ENCODE measurements around the gene ZSCAN2.

The ZSCAN2 gene

DNA sequence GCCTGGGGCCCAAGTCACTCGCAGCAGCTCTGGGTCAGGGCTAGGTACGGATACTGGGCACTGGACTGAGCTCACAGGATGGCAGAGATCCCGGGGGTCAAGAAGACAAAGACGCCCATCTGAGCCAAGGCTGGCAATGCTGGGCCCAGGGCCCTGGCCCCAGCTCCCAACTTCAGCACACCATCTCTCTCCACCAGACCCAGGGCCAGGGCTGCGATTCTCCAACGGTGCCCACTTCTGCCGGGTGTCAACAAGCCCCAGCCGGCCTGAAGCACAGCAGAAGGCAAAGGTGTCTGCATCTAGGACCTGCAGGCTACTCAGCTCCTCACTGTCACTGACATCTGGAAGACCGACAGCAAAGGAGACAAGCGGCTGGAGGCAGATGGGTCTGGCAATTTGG, 44.7 kb downstream of the ZSCAN2 start:
- no peak for DNase-seq (ENCODE audit: low read depth)
- H3K4me3 ChIP-seq (ENCODE audit: low read depth, low read length), result no peak overlapping the region
- no peak for TF ChIP-seq CTCF (IDR thresholded peaks at IDR 0.05; ENCODE audit: low read depth, low read length, missing control alignments)

GRCh38 chr15:84645997-84646396, 45.2 kb downstream of the ZSCAN2 start:
- no peak for DNase-seq (ENCODE audit: low read depth)
- H3K4me3 ChIP-seq (ENCODE audit: low read depth, low read length), result no peak overlapping the region
- TF ChIP-seq CTCF (IDR thresholded peaks at IDR 0.05; ENCODE audit: low read depth, low read length, missing control alignments), result no peak

DNA sequence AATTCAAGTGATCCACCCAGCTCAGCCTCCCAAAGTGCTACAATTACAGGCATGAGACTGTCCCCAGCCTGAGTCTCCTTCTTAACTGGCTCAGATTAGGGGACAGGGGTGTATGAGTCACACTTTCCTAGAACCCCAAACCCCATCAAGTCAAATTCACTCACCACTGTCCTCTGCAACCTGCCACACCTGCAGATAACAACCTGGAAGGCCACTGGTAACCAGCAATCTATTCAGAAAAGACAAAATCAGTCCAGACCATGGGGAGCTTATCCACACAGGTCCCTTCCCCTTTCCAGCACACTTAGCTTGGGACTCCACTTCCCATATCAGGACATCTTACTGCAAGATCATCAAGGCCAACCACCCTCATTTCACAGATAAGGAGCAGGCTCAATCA, 46.9 kb downstream of the ZSCAN2 start:
- no peak for TF ChIP-seq CTCF (IDR thresholded peaks at IDR 0.05; ENCODE audit: low read depth, low read length, missing control alignments)

DNA sequence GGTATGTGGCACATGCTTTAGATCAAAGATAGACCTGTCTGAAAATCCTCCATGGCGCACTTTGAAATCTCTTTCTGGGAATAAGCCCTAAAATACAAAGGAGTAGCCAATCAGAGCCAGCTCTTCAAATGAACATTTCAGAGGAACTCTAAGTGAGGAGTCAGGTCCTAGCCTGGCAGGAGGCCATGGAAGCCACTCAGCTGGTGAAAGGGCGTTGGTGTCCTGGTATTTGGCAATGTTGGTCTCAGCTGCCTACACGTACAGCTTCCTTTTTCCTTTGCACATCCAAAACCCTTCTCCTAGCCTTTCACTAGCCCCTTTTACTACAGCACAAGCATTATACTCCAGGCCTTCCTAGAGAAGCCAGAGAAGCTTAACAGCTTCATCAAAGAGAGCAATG, 47.7 kb downstream of the ZSCAN2 start:
- no peak overlapping the region for H3K4me3 ChIP-seq (ENCODE audit: low read depth, low read length)
- TF ChIP-seq CTCF (IDR thresholded peaks at IDR 0.05; ENCODE audit: low read depth, low read length, missing control alignments), result no peak
- DNase-seq (ENCODE audit: low read depth), result no peak

More for the DNA sequence above, 46.9 kb downstream of the ZSCAN2 start:
- no peak overlapping the region for H3K4me3 ChIP-seq (ENCODE audit: low read depth, low read length)
- DNase-seq (ENCODE audit: low read depth), result no peak

- TF ChIP-seq CTCF (IDR thresholded peaks at IDR 0.05; ENCODE audit: low read depth, low read length, missing control alignments), result no peak
- H3K4me3 ChIP-seq (ENCODE audit: low read depth, low read length), result no peak overlapping the region
- DNase-seq (ENCODE audit: low read depth), result no peak
Measured at GRCh38 chr15:84649706-84650105, 48.9 kb downstream of the ZSCAN2 start.

- no peak for TF ChIP-seq CTCF (IDR thresholded peaks at IDR 0.05; ENCODE audit: low read depth, low read length, missing control alignments)
- peak overlapping the region; percentile 95 for H3K4me3 ChIP-seq (ENCODE audit: low read depth, low read length)
- no peak for DNase-seq (ENCODE audit: low read depth)
Measured at GRCh38 chr15:84653584-84653909, 52.7 kb downstream of the ZSCAN2 start.

GRCh38 chr15:84653910-84654688, 53.3 kb downstream of the ZSCAN2 start, which contains the start of gene WDR73:
WDR73 (minus strand) TSS chr15:84654283; CDS start chr15:84654274, 9 bp downstream.
- DNase-seq (ENCODE audit: low read depth), result peak; percentile 75
- peak within 1 kb of the TSS; percentile 95 for H3K4me3 ChIP-seq (ENCODE audit: low read depth, low read length)
- TF ChIP-seq CTCF (IDR thresholded peaks at IDR 0.05; ENCODE audit: low read depth, low read length, missing control alignments), result no peak
